Colon (tissue), 2 donors: ENCODE measurements around the gene ACSBG1.

Experiments used
- FAIRE-seq: peaks from 2 replicates; lab custom pipeline; 2012; peaks lifted over from hg19 to GRCh38; lab: Jason Lieb, UNC
- donor health status: control.
- donor health status: control.

ACSBG1 gene

GRCh38 chr15:78234515-78235040 is at the start of gene ACSBG1:
Gene ACSBG1 (minus strand): TSS chr15:78234565. CDS start chr15:78234501, 64 bp downstream.
- FAIRE-seq, result no peak

DNA sequence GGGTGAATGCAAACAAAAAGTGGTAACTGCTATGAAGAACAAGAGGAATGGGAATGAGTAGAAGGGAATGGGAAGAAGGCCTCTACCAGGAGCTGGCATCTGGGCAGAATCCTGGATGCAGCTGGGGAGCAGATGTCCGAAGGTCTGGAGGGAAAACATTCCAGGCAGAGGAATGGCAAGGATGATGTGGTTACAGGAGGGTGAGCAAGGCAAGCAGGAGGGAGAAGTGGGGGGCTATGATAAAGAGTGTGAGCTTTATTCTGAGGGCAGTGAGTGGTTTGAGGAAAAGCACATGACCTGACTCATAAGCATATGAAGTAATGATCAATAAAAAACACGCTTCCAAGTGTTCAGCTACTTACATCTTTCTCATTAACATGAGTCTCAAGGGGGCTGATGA is 48.0 kb upstream of the ACSBG1 start:
- FAIRE-seq, result no peak

DNA sequence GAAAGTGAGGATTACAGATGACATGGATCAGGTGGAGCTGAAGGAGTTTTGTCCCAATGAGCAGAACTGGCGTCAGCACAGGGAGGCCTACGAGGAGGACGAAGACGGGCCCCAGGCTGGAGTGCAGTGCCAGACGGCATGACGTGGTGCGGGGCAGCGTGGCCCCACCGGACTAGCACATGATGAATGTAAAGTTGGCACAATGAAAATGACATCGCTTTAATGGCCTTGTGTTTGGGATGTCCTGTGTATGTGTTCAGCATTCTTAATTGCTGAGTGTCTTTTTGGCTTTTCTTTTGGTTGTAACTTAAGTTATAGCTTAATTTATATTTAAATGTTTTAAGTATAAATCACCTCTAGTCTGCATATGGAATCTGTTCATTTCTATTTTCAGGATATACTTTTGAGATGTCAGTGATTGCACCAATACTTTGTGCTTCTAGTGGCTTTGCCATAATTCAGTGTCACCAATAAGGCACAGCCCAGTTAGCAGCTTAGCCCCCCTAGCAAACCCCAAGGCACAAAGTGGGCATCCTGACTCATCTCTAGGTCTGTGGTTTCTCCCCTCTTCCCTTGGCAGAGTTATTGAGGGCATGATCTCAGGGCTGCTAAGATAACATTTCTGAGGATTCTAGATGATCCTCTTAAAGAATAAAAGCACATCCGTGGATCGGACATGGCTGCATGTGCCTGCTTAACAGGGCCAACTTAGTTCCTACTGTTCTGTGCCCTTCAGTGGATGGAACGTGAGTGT is 46.1 kb upstream of the ACSBG1 start:
- FAIRE-seq, result no peak

- no peak for FAIRE-seq
These were observed 41.9 kb upstream of the ACSBG1 start for GRCh38 chr15:78276064-78276943.

GRCh38 chr15:78274994-78275393 is 40.6 kb upstream of the ACSBG1 start:
- no peak for FAIRE-seq

- no peak for FAIRE-seq
These were observed 38.4 kb upstream of the ACSBG1 start for GRCh38 chr15:78272776-78273175.

DNA sequence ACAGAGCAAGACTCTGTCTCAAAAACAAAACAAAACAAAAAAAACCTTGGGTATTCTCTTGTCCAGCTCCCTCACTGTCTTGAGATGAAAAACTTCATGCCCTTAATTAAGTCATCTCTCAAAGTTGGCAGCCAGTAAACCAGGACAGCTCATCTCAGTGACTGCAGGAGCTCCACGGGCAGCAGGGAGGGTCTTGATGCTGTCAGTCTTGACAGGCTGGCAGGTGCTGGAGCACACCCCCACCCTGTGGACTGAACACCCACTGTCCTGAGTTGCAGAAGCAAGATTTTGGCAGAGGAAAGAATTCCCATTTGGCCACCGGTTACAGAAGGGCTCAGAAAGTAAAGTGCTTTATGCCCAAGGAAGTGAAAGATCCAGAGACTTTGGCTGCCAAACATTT is 38.0 kb upstream of the ACSBG1 start:
- no peak for FAIRE-seq

GRCh38 chr15:78266806-78267205 is 32.4 kb upstream of the ACSBG1 start:
- FAIRE-seq, result no peak

DNA sequence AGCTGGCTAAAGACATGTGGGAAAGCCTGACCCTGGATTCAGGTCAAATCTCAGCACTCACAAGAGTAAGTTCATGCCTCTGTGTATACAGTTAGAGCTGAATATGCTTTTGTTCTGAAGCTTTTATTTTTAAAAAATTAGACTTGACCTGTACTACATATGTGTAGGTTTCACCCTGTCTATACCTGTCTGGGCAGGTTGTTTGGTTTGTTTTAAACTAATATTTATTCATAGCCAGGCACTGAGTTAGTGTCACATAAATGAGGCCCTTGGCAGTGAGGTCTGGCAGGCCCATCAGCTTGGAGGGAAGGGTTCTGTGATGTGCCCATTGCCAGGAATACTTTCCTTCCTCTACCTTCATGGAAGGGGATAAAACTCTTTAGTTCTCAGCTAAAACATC is 31.9 kb upstream of the ACSBG1 start:
- FAIRE-seq, result no peak

- no peak for FAIRE-seq
These were observed 31.4 kb upstream of the ACSBG1 start for GRCh38 chr15:78265752-78266224.

DNA sequence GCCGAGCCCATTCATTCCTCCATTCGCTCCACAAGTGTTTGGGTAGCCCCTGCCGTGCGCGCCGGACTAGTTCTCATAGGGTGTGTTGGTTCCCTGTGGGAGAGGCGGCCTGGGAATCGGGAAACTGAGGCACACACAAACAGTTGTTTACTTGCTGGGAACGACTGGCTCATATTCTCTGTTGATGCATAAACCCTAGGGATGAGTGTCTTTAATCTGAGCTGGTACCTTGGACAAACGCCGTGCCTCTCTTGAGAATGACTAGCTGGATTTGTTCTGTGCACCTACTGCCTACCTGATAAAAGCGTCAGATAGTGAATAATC is 30.7 kb upstream of the ACSBG1 start:
- no peak for FAIRE-seq

DNA sequence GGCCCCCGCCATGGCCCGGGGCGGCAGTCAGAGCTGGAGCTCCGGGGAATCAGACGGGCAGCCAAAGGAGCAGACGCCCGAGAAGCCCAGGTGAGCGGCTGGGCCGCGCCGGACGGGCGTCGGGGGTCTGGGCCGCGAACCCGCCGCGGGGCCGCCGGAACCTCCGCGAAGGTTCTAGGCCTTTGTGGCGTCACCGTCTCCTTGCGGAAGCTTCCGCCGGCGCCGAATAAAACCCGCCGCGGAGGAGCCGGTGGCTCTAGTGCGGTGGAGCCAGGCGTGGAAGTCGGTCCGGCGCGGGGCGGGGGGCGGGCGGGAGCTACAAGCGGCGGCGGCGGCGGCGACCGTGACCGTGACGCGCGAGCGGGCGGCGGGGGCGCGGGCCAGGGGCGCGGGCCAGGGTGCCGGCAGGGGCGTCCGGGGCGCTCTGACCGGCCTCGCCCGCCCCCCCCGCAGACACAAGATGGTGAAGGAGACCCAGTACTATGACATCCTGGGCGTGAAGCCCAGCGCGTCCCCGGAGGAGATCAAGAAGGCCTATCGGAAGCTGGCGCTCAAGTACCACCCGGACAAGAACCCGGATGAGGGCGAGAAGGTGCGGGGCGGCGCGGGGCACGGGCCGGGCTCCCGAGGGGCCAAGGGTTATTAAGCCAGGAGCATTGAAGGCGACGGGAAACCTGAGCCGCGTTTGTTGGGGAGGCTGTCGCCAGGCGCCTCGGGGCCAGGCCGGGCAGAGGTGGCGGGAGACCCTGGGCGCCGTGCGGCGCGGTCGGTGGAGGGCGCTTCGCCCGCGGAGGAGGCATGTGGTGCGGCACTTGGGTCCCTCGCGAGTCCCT is 30.2 kb upstream of the ACSBG1 start, which contains the start of gene DNAJA4:
Gene DNAJA4, plus strand, starts transcription at position 259 of the 833 bp plus-strand sequence. Its CDS starts 202 bp downstream, at position 461.
- no peak for FAIRE-seq

DNA sequence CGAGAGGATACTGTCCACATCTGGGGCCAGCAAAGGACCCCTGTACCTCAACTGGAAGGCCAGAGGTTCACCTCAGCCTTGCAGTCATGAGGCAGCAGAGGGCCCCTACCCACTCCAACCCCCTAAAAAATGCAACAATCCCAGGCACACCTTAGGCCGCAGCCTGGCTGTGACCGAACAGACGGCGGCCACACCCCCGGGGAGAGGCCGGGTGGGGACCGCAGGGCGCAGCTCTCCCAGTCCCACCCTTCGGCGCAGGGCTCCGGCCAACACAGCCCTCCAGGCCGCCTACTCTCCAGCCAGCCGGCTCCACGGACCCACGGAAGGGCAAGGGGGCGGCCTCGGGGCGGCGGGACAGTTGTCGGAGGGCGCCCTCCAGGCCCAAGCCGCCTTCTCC is 29.5 kb upstream of the ACSBG1 start:
- no peak for FAIRE-seq

DNA sequence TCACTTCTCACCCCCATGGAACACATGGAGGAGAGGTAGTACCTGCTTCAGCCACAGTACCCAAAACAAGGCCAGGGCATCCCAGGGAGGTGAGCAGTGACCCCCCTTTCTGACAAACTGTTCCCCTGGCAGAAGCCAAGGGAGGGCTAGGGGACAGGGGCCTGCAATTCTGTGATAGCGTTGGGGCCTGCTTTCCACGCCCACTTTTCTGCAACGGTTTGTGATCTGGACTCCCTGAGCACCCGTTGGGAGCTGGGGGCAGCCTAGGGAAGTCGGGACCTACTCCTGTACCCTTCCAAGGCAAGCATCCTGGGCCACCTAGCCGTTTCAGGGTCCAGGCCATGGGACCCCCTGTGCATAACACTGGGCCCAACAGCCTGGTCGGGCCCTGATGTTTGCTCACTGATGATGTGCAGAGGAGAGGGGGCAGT is 29.0 kb upstream of the ACSBG1 start:
- no peak for FAIRE-seq

DNA sequence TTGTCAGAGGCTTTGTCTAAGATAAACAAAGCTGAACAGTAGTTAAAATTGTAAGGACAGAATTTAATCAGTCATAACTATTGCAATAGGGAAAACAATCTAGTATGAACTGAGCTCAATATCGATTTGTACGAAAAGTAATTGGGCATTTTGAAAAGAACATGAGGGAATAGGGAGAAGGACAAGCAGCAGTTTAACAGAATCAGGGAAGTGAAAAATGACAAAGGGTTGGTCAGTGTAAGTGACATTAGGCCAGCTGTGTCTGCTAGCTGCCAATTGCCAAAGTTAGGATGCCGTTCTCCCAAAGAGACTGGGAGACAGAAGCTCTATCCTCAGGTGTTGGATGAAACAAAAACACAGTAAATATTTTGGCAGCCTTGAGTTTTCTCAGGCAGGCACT is 26.7 kb upstream of the ACSBG1 start:
- no peak for FAIRE-seq

- FAIRE-seq, result no peak
These were observed 26.1 kb upstream of the ACSBG1 start for GRCh38 chr15:78260489-78260888.

- no peak for FAIRE-seq
These were observed 24.9 kb upstream of the ACSBG1 start for GRCh38 chr15:78259232-78259631.

GRCh38 chr15:78257681-78258080 is 23.3 kb upstream of the ACSBG1 start:
- FAIRE-seq, result no peak

DNA sequence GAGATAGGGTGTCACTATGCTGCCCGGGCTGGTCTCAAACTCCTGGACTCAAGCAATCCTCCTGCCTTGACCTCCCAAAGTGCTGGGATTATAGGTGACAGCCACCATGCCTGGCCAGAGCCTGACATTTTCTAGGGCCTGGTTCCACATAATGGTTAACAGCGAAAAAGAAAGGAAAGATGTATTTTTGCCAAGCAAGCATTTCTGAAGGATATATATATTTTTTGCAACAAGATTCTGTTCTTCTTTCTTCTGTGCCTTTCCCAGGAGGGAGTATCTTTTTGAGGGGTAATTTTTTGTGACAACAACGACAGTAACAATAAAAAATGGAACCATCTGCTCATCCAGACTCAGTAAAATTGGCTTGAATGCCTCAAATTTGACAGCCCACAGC is 21.7 kb upstream of the ACSBG1 start:
- no peak for FAIRE-seq

GRCh38 chr15:78255421-78256043 is 21.2 kb upstream of the ACSBG1 start:
- no peak for FAIRE-seq

DNA sequence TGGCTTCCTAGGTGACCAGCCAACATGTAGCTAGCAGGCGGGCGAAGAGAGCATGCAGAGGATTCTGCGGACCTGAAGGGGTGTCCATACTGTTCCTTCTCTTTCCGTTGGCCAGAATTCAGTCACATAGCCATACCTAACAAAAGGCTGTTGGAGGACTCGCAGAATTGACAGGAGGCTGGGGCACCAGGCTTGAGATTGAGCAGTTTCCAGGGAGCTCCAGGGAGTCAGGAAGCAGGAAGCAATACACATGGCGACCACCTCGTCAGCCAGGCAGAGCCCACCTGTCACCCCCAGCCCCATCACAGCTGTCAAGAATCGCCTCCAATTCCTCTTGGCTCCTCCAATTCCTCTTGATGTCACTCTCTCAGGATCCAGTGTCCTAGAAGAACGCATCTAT is 16.8 kb upstream of the ACSBG1 start:
- FAIRE-seq, result no peak

- no peak for FAIRE-seq
These were observed 14.8 kb upstream of the ACSBG1 start for GRCh38 chr15:78249131-78249530.
